Mucosa of gallbladder (tissue), 1 donor: ENCODE results near the gene ELN. TPM values are rescaled to one million over a fixed set of nuclear protein-coding genes. Genes with fewer than 3 reads are reported as not detected.
"Not testable (repeated sequence)": the region's sequence is repeated elsewhere in the genome, so short reads cannot be mapped to it uniquely, and the experiment has no call there.

Experiments used
- DNase-seq: peaks from one replicate; pipeline ENCODE4 v3.0.0-alpha.2; 2020; ENCODE audit warnings: low spot score
- total RNA-seq: library from RNA; stranded (reverse); gene quantifications from one replicate; pipeline ENCODE4 v1.2.1, GENCODE V29; 2021
- donor health status: DM: no; HTN: no; CAD: no.

The ELN gene
- total RNA-seq, result 70.3 TPM

DNA sequence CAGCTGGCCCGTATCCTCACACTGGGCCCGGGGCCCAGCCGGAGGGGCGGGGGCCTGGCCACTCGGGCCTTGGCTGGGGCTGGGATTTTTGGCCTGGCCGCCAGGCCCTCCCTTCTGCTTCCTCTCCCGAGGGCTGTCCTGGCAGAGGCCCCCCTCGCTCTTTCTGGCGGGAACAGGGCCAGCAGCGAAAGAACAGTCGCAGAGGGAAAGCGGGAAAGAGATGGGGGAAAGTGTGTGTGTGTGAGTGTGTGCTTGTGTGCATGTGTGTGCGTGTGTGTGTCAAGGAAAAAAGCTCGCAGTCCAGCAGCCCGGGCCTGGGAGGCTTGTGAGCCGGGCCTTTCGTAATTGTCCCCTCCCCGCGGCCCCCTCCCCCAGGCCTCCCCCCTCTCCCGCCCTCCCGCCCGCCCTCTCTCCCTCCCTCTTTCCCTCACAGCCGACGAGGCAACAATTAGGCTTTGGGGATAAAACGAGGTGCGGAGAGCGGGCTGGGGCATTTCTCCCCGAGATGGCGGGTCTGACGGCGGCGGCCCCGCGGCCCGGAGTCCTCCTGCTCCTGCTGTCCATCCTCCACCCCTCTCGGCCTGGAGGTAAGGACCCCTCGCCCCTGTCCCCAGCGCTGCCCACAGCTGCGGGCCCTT lies at the start of gene ELN:
Gene ELN (plus strand): TSS at position 491 of the 638 bp plus-strand sequence. CDS start 15 bp downstream, at position 506.
- DNase-seq, result peak; percentile 71

DNA sequence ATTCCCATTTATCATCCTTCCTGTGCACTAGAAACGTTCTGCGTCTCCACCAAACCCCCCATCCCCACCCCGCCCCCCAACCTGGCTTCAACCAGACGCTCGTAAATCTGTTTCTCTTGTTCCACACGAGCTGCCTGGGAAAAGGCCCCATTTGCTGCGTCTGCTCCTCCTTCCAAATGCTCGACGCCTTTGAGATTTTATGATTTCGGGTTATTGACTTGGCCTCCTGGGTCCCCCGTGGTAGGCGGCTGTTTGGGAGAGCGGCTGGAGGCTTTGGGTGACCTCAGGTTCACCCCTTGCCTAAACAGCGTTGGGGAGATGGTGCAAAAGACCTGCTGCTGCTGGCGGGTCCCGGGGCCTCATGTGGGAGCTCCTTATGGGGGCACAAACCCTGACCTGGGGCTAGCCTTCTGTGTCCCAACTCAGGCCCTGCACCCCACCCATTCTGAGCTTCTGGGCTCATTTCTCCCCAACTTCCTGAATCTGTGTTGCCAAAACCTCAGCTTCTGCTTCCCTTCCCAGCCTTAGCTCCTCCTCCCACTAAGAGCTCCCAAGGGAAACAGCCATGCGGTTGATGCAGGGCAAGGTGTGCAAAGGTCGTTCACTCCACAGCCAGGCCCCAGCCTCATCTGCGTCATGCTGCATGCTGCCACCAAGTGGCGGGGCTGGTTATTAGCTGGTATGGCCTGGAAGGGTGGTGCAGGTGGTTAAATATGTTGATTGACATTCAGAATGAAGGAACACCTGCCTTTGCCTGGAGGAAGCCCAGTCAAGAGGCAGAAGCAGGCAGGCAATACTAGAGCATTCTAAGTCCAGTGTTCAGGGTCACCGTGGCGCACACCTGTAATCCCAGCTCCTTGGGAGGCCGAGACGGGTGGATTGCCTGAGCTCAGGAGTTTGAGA lies 49.1 kb upstream of the ELN start:
- peak; percentile 77 for DNase-seq

DNA sequence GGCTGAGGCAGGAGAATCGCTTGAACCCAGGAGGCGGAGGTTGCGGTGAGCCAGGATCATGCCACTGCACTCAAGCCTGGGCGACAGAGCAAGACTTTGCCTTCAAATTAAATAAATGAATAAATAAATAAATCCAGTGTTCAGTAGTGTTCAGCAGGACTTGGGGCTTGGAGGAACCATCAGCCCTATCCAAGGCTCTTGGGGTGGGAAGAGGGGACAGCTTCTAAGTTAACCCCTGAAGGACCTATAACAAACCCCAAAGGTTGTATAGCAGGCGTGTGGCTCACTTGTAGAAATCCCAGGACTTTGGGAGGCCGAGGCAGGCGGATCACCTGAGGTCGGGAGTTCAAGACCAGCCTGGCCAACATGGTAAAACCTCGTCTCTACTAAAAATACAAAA lies 48.3 kb upstream of the ELN start:
- DNase-seq, result not testable (repeated sequence)

DNA sequence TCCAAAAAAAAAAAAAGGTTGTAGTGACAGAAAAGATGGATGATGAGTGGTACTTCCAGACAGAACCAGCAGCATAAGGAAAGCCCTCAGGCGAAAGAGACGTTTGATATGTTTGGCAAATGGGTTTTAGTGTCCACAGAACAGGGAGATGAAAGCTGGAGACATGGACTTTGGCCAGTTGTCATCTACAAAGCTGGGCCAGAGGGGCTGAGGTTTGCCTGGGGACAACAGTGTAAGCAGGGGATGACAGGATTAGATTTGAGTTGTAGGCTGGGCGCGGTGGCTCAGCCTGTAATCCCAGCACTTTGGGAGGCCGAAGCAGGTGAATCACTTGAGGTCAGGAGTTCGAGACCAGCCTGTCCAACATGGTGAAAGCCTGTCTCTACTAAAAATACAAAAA lies 47.8 kb upstream of the ELN start:
- no peak for DNase-seq

DNA sequence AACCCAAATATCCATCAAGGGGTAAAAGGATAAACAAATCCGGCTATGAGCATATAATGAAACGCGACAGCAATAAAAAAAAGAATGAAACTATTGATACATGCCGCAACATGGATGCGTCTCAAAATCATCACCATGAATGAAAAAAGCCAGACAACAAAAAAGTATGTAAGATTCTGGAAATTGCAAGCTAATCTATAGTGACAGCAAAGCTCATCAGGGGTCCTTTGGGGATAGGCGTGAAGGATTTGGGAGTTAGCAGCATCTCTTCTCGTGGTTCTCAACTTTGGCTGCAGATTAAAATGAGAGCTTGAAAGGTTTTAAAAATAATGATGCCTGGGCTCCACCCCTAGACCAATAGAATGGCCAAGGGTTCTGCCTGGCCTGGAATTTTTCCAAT lies 46.0 kb upstream of the ELN start:
- no peak for DNase-seq

DNA sequence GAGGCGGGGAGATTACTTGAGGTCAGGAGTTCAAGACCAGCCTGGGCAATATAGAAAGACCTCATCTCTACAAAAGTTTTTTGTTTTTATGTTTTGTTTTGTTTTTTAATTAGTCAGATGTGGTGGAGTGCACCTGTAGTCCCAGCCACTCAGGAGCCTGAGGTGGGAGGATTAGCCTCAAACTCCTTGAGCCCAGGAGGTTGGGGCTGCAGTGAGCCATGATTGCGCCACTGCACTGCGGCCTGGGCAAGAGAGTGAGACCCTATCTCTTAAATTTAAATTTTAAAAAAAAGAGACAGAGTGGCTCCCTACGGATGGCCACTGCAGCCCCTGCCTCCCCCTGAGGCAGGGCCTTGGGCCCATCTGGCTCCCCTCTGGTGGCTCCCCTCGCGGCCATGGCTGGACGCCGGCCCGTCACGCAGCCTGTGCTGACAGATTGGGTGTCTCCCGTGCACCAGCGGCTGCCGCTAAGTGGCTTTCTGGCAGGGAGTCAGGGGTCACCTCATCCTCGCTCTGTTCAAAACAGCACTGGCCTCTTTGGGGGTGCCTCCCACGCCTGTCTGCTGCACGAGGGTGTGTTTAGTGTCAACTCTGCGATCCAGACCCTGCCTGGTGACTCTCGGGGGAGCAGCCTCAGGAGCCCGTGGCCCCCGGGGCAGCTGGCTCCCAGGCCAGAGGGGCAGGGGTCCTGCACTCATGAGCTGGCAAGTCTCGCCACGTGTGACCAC lies 44.4 kb upstream of the ELN start:
- no peak for DNase-seq

DNA sequence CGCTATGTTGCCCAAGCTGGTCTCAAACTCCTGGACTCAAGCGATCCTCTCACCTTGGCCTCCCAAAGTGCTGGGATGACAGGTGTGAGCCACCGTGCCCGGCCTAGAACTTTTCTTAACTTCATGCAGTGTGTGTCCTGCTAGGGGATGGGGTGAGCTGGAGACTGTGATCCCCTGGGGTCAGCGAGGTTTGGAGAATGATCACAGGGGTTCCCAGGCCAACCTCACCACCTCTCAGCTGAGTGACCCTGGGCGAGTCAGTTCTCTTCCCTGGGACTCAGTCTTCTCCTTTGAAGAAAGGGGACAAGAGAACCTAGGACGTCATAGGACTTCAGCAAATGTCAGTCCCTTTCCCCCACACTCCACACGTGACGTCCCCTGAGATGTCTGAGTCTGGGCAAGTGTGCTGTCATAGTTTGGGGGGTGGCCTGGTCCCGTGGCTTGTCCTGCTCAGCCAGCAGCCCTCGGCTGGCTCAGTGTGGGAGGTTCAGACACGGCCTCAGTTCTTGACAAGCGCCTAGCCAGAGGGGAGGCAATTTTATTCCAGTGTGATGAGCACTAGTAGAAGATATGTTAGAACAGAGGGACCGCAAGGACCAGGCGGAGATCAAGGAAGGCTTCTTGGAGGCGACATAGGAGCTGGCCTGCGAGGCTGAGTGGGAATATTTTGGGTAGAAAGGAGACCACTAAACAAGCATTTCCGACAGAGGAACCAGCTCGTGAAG lies 43.3 kb upstream of the ELN start:
- no peak for DNase-seq

DNA sequence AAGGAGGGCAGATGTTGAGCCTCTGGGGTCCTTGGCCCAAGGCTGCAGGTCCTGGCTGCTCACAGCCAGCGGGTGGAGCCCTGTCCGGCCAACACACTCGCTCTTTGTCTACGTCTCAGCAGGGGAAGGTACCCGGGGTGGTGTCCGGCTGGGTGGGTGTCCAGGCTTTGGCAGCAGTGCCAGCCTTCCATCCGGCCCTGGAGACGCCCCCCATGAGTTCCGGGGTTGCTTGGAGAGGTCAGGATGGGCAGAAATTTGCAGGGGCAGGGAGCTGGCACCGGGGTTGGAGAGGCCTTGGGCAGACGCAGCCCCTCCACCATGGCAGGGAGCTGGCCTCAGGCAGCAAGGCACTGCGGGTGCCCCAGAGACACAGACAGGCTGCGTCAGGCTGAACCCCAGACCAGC lies 42.2 kb upstream of the ELN start:
- DNase-seq, result no peak

DNA sequence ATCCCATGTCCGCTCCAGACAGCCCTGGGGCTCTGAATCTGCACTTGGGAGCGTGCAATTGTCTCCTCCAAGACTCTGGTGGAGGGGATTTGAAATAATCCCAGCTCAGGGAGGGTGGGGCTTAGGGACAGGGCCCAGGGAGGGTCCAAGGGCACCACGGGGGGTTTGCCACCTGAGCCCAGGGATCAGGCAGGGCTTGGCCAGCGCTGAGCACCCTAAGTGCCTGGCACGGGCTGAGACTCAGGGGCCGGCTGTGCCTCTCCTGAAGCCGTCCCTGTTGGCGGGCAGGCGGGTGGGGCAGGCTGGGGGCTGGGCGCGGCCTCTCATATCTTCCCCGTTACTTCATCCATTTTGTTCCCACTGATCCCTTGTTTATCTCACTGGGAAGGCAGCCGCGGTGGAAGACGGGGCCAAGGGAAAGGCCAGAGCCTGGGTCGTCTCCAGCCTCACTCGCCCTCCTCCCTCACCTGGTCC lies 41.8 kb upstream of the ELN start:
- no peak for DNase-seq

DNA sequence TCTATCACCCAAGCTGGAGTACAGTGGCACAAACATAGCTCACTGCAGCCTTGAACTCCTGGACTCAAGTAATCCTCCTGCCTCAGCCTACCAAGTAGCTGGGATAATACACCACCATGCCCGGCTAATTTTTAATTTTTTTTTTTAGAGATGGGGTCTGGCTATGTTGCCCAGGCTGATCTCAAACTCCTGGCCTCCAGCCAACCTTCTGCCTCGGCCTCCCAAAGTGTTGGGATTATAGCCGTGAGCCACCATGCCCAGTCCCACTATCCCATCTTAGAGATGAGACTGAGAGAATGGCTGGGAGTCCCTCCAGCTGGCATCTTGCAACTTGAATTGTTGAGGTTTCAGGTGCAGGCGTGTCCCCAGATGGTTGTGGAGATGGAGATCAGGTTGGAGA lies 40.7 kb upstream of the ELN start:
- DNase-seq, result no peak

DNA sequence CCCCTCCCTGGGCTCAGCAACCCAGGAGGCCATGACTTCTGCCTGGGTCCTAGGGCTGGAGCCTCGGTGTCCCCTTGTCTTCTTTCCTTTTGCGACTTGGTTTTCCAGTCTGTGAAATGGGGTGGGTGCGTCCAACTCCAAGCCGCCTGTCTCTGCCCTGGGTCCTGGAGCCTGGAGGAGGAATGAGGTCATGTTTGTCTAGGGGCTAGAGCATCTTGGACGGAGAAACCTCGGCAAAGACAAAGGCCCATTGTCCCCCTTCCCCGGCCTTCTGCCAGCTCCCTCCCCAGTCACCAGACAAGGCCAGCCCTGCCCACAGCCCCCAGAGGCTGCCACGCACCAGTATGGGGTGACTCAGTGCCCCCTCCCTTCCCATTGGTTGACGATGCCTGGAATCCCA lies 39.8 kb upstream of the ELN start:
- DNase-seq, result no peak

DNA sequence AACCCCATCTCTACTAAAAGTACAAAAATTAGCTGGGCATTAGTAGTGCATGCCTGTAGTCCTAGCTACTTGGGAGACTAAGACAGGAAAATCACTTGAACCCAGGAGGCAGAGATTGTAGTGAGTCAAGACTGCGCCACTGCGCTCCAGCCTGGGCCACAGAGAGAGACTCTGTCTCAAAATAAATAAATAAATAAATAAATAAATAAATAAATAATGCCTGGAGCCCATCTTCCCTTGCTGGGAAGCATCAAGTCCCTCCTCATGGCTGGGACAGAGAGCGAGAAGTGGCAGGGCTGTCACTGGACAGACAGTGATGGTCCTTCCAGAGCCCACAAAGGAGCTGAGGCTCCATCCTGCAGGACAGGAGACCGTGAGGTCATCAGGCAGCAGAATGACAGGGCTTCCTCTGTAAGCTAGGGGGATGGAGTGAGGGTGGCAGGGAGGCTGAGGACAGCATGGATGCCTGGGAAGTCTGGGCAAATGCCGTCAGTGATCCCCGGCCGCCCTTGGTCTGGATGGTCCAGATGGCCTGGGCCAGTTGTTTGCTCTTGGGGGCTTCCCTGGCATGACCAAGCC lies 36.4 kb upstream of the ELN start:
- no peak for DNase-seq

DNA sequence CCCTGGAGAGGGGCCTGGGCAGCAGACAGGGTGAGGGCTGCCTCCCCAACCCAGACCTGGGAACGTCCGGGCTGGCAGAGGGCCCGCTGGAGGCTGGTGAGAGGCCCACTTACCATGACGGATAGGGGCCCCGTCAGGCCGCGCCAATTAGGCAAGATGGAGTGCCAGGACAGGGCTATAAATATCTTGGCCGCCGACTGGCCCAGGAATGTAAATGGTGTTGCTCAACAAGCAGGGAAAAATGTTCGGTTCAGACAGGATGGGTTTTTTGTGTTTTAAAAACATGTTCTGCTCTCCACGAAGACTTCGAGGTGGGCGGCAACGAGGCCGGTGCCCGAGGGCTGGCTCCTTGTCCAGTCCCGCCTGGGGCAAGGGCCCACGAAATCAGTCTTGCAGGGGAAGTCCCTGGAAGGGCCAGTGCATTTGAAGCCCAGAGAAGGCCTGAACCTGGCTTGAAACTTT lies 35.8 kb upstream of the ELN start:
- peak; percentile 46 for DNase-seq

DNA sequence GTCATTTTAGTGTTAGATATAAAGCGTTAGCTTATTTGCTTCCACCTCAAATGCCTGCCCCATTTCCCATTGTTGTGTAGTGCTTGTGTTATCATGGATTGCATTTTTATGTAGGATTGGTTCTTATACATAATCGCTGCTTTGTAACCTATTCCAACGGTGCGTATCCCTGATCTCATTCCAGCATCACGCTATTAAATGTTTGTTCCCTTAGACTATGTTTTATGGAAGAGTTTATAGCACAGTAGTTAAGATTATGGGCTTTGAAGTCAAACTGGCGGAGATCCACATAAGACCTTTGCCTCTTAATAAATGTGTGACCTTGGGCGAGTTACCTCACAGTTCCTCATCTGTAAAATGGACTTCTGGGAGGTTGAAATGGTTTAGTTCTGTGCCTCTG lies 34.0 kb upstream of the ELN start:
- no peak for DNase-seq

DNA sequence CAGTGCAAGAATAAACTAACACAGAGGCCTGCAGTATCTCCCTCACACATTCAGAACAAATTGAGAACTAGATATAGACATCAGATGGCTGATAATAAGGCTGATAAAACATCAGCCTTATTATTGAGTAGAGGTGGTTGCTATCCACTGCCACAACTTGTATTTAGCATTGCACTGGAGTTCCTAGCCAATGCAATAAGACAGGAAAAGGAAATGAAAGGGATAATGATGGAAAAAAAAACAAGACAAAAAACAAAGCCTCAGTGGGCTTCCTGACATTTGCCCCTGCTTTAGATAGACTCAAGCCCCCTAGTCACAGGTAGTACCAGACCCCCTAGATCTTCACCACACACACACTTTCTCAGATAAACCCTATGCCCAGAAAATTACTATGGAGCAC lies 33.2 kb upstream of the ELN start:
- no peak for DNase-seq

DNA sequence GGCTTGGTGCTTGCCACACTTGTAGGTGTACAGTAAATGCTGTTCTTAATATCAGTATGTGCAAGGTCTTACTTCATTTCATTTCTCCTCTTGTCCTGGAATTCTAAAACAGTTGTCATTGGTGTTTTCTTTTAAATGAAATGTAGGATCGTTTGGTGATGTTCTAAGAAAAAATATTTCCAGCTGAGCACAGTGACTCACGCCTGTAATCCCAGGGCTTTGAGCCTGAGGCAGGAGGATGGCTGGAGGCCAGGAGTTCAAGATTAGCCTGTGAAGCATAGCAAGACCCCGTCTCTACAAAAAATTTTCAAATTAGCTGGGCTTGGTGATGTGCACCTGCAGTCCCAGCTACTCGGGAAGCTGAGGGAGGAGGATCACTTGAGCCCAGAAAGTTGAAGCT lies 32.6 kb upstream of the ELN start:
- no peak for DNase-seq

DNA sequence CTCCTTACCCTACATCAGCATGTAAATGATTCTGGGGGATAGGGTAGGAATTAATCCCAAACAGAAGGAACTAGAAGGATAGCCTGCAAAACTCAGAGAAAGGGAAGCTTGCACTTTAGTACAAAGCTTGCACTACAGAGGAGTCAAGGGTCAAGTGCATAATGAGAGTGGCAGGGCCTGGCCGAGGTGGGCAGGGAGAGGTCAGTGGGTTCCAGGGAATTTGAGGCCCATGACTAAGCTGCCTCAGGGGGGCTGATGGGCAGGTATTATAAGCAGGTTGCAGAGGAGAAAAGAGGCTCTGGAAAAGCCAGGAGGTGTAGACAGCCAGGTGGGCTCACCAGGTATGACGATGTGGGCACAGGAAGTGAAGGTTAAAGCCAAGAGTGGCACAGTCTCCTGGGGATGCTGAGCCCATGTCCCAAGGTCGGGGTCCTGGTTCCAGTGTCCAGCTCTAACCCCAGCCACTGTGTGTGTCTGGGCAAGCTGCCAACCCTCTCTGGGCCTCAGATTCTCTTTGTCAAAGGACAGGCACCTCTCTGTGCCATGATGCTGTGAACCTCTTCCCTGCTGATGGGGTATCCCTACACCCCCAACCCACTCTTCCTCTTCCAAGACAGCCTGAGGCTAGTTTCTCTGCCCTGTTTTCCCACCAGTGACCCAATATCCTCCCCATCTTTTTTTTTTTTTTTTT lies 32.0 kb upstream of the ELN start:
- DNase-seq, result no peak

DNA sequence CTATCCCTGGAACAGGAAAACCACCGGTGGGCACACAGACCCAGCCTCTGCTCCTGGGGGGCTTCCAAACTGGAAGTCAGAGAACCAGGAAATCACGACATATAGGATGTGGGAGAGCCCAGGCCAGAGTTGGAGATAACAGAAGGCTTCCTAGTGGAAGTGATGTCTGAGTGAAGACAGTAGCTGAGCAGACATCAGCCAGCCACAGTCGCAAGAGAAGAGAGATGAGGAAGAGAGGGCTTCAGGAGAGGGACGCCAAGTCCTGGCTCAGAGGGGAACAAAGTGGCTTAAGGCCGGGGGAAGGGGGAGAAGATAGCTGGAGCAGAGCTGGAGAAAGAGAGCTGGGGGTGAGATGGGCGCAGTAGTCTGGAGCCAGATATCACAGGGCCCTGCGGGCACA lies 30.9 kb upstream of the ELN start:
- no peak for DNase-seq

DNA sequence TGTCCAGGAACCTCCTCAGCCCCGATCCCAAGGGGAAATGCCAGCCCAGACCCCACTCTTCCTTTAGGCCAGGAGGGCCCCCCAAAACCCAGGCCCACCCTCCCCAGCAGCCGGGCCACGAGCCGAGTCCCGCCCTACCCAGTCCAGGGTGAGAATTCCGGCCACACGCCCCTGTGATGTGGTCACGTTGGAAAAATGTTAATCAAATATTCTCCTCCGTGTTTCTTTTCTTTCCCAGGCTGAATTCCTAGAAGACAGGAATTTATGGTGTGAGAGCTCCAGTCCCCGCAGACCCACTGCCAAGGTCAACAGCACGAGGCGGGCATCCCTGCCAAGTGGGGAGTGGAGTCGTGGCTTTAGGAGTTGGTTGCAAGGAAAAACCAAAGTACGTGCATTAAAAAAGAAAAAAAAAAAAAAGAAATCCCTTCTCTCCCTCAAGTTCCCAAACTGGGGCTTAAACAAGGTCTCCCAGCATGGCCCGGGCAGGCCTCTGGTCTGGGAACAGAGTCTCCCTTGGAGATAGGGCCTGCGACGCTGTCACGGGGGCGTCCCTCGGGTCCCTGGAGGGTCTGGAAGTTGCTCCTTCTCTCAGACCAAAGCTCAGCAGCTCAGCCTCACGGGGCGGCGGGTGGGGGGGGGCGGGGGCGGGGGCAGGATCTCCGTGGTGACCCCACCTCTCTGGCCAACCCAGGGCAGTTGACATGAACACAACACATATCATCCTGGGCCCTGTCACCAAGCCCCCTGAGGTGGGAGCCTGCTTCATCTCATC lies 28.1 kb upstream of the ELN start:
- peak; percentile 57 for DNase-seq
